ENCODE data around the gene MRPL23.

MRPL23 gene

GRCh38 chr11:1998290-1998689, 51.2 kb downstream of the MRPL23 start:
- no peak for DNase-seq

GRCh38 chr11:1998861-1999260, 51.7 kb downstream of the MRPL23 start:
- no peak for DNase-seq

GRCh38 chr11:2002042-2002776, 55.1 kb downstream of the MRPL23 start:
- no peak for DNase-seq

- DNase-seq: no peak
Measured at GRCh38 chr11:2002807-2003206, 55.7 kb downstream of the MRPL23 start.

- DNase-seq: no peak
Measured at GRCh38 chr11:2004466-2004865, 57.3 kb downstream of the MRPL23 start.

Data from NCI-H1105 treated with DMSO at 0.1 percent for 48 hours (cell line).